Stimulated activated naive CD4-positive, alpha-beta T cell (primary cell): ENCODE measurements around the gene IGF1R.

Experiments
- DNase-seq, 6 experiments: peaks; one replicate each; lab custom pipeline; 2025; lab: John Stamatoyannopoulos, UW

The IGF1R gene

GRCh38 chr15:98705070-98705469 is 56.7 kb downstream of the IGF1R start:
- no peak for DNase-seq

- DNase-seq, result no peak
Measured at GRCh38 chr15:98706387-98706786, 58.0 kb downstream of the IGF1R start.

GRCh38 chr15:98706986-98707385 is 58.6 kb downstream of the IGF1R start:
- no peak for DNase-seq

GRCh38 chr15:98708037-98708590 is 59.8 kb downstream of the IGF1R start:
- DNase-seq, result no peak

GRCh38 chr15:98711810-98712209 is 63.5 kb downstream of the IGF1R start:
- DNase-seq, result no peak

GRCh38 chr15:98712845-98713584 is 64.7 kb downstream of the IGF1R start:
- DNase-seq, result no peak

- peak in 2 of 6 experiments; percentile 13 to 25 for DNase-seq
Measured at GRCh38 chr15:98713585-98714001, 65.3 kb downstream of the IGF1R start.

- DNase-seq, result no peak
Measured at GRCh38 chr15:98714922-98715321, 66.6 kb downstream of the IGF1R start.

GRCh38 chr15:98715401-98715800 is 67.1 kb downstream of the IGF1R start:
- no peak for DNase-seq

GRCh38 chr15:98715890-98716443 is 67.6 kb downstream of the IGF1R start:
- peak in 2 of 6 experiments; percentile 11 to 26 for DNase-seq

- DNase-seq, result no peak
Measured at GRCh38 chr15:98717371-98717770, 69.0 kb downstream of the IGF1R start.

GRCh38 chr15:98717942-98718341 is 69.6 kb downstream of the IGF1R start:
- DNase-seq, result no peak

GRCh38 chr15:98718426-98719136 is 70.2 kb downstream of the IGF1R start:
- no peak for DNase-seq

GRCh38 chr15:98719137-98719740 is 70.9 kb downstream of the IGF1R start:
- no peak for DNase-seq

GRCh38 chr15:98720031-98720430 is 71.7 kb downstream of the IGF1R start:
- no peak for DNase-seq

GRCh38 chr15:98720577-98721565 is 72.5 kb downstream of the IGF1R start:
- DNase-seq, result no peak

- no peak for DNase-seq
Measured at GRCh38 chr15:98722209-98722608, 73.9 kb downstream of the IGF1R start.

GRCh38 chr15:98722645-98723044 is 74.3 kb downstream of the IGF1R start:
- DNase-seq, result no peak

- DNase-seq, result no peak
Measured at GRCh38 chr15:98723195-98723594, 74.9 kb downstream of the IGF1R start.

- no peak for DNase-seq
Measured at GRCh38 chr15:98724048-98724447, 75.7 kb downstream of the IGF1R start.

GRCh38 chr15:98724494-98724893 is 76.2 kb downstream of the IGF1R start:
- DNase-seq, result no peak
